Retinal pigment epithelial cell (primary cell): ENCODE measurements around the gene PRAMEF18.
"Not testable (repeated sequence)": the region's sequence is repeated elsewhere in the genome, so short reads cannot be mapped to it uniquely, and the experiment has no call there.

Experiments used
- DNase-seq: peaks from one replicate; pipeline ENCODE4 v3.0.0-alpha.2; 2010; ENCODE audit warnings: low read depth
- H3K4me3 ChIP-seq: 2 replicates; pipeline ENCODE4 v1.5.1; 2011; ENCODE audit warnings: mild to moderate bottlenecking, low read length, control low read depth, moderate library complexity

The PRAMEF18 gene, protein sequence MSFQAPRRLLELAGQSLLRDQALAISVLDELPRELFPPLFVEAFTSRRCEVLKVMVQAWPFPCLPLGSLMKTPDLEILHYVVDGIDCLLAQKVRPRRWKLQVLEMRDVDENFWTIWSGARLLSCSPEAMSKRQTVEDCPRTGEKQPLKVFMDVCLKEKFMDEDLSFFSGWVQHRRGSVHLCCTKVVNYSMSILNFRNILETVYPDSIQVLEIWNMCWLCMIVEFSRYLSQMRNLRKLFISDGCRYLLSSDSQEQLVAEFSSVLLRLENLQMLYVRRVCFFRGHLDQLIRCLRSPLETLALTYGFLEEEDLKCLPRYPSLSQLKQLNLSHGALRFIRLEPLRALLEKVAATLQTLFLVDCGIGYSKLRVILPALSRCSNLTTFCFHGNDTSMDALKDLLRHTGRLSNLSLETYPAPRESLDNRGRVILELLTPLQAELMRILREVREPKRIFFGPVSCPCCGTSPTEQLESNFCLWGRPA

DNA sequence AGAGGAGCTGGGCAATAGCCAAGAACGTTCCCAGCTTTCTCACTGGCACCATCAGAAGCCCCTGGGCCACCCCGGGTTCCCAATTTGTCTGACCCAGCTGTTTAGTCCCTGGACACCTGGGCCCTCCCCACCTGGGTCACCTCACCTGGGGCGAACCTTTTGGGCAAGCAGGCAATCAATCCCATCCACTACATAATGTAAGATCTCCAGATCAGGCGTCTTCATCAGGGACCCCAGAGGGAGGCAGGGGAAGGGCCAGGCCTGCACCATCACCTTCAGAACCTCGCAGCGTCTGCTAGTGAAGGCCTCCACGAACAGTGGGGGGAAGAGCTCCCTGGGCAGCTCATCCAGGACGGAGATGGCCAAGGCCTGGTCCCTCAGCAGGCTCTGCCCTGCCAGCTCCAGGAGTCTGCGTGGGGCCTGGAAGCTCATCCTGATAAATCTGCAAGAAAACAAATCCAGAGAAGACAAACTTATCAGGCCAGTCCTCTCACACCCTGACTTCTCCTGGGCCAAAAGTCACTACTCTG, at the start of gene PRAMEF18:
Gene PRAMEF18, minus strand, starts transcription at position 480 of the 530 bp plus-strand sequence. Its CDS starts 48 bp downstream, at position 432.
- not testable (repeated sequence) for DNase-seq, H3K4me3 ChIP-seq

DNA sequence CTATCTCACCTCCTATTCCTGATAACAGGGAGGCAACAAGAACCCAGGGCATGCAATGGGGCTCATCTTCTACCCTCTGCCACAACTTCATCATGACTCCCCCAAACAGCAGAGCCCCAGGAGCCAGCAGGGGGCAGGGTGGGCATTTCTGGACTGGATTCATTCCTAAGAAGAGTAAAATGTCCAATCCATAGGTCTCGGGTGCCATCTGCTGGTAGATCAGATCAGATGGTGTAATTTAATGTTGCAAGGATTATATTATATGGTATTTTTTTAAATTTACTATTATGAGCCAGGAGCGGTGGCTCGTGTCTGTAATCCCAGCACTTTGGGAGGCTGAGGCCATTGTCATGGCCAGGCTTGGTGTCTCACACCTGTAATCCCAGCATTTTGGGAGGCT, 39.2 kb upstream of the PRAMEF18 start:
- DNase-seq, H3K4me3 ChIP-seq: not testable (repeated sequence)

DNA sequence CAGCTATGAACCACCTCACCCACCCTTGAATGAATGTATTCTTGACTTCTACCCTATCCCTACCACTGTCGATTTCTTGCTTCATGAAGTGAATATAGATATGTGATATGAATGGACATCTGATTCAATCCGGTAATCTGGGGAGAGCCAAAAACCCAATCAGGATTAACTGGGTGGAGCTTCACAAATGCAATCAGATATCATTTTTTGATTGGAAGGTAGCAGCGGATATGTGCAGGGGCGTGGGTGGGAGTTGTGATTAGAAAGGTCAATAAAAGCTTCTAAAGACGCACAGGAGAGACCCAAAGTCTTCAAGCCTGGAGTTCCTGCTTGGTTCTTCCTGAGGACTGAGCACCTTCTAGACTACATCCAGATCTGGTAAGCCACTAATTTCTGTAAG, 27.9 kb upstream of the PRAMEF18 start, which contains the start of gene PRAMEF5:
Gene PRAMEF5, plus strand, starts transcription at position 301 of the 400 bp plus-strand sequence. CDS start 5,071 bp downstream, outside the sequence.
- not testable (repeated sequence) for DNase-seq, H3K4me3 ChIP-seq

DNA sequence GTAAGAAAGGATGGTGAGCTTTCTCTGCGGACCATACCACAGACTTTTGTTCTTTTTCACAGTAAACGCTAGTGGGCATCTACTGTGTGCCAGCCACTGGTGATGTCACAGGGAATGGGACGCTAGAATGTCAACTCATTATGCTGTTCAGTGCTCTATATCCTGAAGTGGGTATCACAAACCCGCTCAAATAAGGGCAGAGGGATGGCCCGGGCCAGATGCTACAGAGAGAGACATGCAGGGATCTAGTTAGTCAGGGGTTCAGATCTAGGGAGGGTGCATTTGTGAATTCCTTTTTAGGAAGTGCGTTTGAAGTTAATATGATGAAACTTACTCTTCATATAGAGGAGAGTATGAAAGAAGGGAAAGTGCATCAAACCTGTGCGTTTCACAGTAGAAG, 21.2 kb upstream of the PRAMEF18 start:
- H3K4me3 ChIP-seq, DNase-seq: not testable (repeated sequence)

DNA sequence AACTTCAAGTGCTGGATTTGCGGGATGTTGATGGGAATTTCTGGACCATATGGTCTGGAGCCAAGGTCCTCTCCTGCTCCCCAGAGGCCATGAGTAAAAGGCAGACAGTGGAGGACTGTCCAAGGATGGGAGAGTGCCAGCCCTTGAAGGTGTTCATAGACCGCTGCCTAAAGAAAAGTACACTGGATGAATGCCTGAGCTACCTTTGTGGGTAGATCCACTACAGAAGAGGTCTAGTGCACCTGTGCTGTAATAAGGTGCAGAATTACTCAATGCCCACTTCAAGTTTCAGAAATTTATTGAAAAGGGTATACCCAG, 20.6 kb upstream of the PRAMEF18 start:
- not testable (repeated sequence) for H3K4me3 ChIP-seq, DNase-seq

DNA sequence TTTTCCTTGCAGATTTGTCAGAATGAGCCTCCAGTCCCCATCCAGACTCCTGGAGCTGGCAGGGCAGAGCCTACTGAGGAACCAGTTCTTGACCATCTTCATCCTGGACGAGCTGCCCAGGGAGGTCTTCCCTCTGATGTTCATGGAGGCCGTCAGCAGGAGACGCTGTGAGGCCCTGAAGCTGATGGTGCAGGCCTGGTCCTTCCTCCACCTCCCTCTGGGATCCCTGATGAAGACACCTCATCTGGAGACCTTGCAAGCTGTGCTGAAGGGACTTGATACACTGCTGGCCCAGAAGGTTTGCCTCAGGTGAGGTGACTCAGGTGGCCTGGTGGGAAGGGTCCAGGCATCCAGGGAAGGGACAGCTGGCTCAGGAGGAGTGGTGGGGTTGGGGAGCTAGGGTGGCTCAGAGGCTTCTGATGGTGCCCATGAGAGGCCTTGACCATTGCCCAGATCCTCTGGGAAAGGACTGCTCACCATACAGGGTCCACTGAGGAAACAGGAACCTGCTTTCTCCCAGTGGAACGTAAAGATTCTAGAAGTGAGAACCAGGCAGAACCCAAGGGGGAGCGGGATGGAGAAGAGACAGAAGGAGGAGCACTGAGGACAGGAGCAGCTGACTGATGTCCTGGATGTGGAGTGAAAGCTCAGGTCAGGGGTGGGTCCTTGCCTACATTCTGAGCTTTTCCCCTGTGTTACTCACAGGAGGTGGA, 20.0 kb upstream of the PRAMEF18 start:
- H3K4me3 ChIP-seq, DNase-seq: not testable (repeated sequence)

DNA sequence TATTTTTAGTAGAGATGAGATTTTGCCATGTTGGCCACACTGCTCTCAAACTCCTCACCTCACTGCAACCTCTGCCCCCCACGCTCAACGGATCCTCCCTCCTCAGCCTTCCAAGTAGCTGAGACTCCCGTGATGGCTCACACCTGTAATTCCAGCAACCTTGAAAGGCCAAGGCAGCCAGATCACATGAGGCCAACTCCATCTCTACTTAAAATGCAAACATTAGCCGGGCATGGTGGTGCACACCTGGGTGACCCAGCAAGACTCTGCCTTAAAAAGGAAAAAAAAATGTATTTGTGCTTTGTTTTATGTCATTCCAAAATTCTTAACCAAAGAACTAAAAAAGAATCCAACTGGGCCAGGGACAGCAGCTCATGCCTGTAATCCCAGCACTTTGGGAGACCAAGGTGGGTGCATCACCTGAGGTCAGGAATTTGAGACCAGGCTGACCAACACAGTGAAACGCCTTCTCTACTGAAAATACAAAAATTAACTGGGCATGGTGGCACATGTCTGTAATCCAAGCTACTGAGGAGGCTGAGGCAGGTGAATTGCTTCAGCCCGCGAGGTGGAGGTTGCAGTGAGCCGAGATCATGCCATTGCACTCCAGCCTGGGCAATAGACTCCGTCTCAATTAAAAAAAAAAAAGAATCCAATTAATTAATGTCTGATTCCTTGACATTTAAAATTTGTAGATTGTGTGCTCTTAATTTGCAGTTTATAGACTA, 17.7 kb upstream of the PRAMEF18 start:
- not testable (repeated sequence) for DNase-seq, H3K4me3 ChIP-seq

DNA sequence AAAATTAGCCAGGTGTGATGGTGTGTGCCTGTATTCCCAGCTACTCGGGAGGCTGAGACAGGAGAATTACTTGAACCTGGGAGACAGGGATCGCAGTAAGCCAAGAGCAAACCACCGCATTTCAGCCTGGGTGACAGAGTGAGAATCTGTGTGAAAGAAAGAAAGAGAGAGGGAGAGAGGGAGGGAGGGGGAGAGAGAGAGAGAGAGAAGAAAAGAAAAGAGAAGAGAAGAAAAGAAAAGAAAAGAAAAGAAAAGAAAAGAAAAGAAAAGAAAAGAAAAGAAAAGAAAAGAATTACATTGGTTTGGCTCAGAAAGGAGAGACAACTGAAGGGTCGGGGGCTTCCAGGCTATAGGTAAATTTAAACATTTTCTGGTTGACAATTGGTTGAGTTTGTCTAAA, 13.7 kb upstream of the PRAMEF18 start:
- H3K4me3 ChIP-seq, DNase-seq: not testable (repeated sequence)

DNA sequence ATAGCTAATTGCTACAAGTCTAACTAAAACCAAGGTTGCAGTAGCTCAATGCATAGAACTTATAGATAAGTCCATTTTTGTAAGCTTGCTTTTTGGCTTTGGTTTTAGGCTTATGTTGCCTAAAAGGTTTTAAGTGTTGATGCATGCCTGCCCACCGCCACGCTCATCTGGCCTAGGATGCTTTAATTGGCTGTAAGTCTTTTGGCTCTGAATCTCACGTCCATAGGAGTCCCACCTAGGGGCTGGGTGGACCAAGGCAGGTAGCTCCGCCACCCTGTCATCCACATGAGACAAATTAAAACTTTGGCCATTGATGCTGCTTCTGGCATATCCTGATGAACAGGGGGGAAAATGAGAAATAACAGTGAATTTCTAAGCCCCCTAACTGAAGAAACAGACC, 11.6 kb upstream of the PRAMEF18 start:
- DNase-seq, H3K4me3 ChIP-seq: not testable (repeated sequence)

DNA sequence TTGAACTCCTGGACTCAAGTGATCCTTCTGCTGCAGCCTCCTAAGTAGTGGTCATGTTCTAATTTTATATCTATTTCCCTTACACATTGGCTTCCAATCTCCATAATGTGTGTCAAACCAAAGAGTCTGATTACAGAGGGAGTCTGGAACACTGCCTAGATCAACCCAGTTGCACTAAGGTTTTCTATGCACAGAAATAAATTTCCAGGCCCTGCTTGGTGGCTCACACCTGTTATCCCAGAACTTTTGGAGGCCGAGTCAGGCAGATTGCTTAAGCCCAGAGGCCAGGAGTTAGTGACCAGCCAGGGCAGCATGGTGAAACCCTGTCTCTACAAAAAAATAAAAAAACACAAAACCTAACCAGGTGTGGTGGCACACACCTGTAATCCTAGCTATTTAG, 8.1 kb upstream of the PRAMEF18 start:
- DNase-seq, H3K4me3 ChIP-seq: not testable (repeated sequence)

DNA sequence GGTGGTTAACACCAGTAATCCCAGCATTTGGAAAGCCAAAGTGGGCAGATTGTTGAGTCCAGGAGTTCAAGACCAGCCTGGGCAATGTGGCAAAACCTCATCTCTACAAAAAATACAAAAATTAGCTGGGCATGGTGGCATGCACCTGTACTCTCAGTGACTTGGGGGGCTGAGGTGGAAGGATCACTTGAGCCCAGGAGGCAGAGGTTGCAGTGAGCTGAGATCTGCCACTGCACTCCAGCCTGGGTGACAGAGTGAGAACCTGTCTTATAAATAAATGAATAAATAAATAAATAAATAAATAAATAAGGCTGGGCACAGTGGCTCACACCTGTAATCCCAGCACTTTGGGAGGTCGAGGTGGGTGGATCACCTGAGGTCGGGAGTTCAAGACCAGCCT, 6.1 kb upstream of the PRAMEF18 start:
- not testable (repeated sequence) for DNase-seq, H3K4me3 ChIP-seq

DNA sequence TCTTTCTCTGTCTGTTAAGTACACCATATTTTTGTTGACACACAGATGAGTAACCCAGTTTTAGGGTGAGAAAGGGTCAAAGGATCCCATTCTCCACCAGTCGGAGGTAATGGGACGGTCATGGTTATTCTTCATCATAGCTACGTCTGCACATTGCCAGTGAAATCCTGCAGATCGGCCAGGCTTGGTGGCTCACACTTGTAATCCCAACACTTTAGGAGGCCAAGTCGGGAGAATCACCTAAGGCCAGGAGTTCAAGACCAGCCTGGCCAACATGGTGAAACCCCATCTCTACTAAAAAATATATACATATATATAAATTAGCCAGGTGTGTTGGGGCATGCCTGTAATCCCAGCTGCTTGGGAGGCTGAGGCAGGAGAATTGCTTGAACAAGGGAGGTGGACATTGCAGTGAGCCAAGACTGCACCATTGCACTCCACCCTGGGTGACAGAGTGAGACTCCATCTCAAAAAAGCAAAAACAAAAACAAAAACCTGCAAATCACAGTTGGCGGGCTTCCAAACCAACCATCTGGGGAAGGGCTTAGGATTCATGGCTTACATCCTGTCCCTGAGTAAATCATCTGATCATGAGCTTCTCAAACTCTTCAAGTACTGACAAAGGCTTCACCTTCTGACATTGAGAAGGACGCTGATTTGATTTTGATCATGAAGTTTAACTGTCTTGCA, 5.3 kb upstream of the PRAMEF18 start:
- H3K4me3 ChIP-seq, DNase-seq: not testable (repeated sequence)

DNA sequence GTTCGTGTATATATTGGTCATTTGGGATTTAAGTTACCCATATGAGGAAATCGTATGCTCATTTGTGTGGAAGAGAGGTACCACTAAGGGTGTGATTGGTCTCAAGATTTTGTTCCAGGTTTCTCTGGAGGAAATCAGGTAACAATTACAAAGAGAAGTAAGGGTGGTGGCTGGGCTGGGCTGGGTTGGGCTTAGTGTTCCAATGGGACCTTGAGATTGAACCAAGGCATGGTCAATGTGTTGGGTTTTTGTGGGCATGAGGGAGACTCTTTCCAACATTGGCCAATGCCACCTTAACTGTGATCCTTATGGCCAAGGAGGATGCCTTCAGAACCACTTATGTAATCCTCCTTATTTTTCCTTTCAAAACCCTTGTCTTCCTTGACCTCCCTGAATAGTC, 4.6 kb upstream of the PRAMEF18 start:
- DNase-seq, H3K4me3 ChIP-seq: not testable (repeated sequence)

DNA sequence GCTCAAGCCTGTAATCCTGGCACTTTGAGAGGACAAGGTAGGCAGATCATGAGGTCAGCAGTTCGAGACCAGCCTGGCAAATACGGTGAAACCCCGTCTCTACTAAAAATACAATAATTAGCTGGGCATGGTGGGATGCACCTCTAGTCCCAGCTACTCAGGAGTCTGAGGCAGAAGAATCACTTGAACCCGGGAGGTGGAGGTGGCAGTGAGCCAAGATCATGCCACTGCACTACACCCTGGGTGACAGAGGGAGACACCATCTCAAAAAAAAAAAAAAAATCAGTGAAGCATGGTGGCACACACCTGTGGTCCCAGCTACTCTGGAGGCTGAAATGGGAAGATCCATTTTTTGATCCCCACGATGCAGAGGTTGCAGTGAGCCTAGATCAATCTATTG, 4.1 kb upstream of the PRAMEF18 start:
- DNase-seq, H3K4me3 ChIP-seq: not testable (repeated sequence)
